Activated B cell treated with CpG ODN at 0.5 μM for 24 hours (primary cell): ENCODE results near the gene LAPTM4A. TPM values are rescaled to one million over a fixed set of nuclear protein-coding genes. Genes with fewer than 3 reads are reported as not detected.
"Not testable (repeated sequence)": the region's sequence is repeated elsewhere in the genome, so short reads cannot be mapped to it uniquely, and the experiment has no call there.

Experiments used
- ATAC-seq: fragments of 200-7000 bp; cut with Tn5 transposase; one replicate; pipeline ENCODE4 v1.10.0; 2021; ENCODE audit warnings: low read depth, mild to moderate bottlenecking, moderate library complexity
- CTCF ChIA-PET: fragments of 350-600 bp; sonication (Branson Sonifier 250); formaldehyde crosslinking; loops from one replicate; lab custom pipeline; 2021; ENCODE audit warnings: antibody characterized with exemption; lab: Charles Lee
- POLR2A ChIA-PET: fragments of 350-600 bp; sonication (Branson Sonifier 250); formaldehyde crosslinking; loops from one replicate; lab custom pipeline; 2021; ENCODE audit warnings: antibody characterized with exemption; lab: Charles Lee
- DNase-seq: peaks from one replicate; pipeline ENCODE4 v3.0.0; 2022
- H3K27ac Mint-ChIP-seq: one replicate; pipeline ENCODE4 v1.8.0; 2020; ENCODE audit warnings: mixed read lengths
- H3K27me3 Mint-ChIP-seq: one replicate; pipeline ENCODE4 v1.8.0; 2021; ENCODE audit warnings: mixed read lengths
- H3K36me3 Mint-ChIP-seq: one replicate; pipeline ENCODE4 v1.8.0; 2021; ENCODE audit warnings: low read depth, mixed read lengths
- H3K4me1 Mint-ChIP-seq: one replicate; pipeline ENCODE4 v1.8.0; 2021; ENCODE audit warnings: mixed read lengths
- H3K4me3 Mint-ChIP-seq: one replicate; pipeline ENCODE4 v1.8.0; 2020; ENCODE audit warnings: mild to moderate bottlenecking, mixed read lengths
- H3K9me3 Mint-ChIP-seq: one replicate; pipeline ENCODE4 v1.8.0; 2020; ENCODE audit warnings: mixed read lengths
- intact Hi-C: fragments of 100-400 bp; cut with micrococcal nuclease; formaldehyde crosslinking; loops from one replicate; pipeline ENCODE4 v1.15.1; 2024
- total RNA-seq: library from RNA; stranded (reverse); gene quantifications from 2 replicates; pipeline ENCODE4 v1.2.3, GENCODE V29; 2022
- TF ChIP-seq, protein P1 (sequence below): fragments of 200-600 bp; IDR thresholded peaks from one replicate; pipeline ENCODE4 v1.8.0; 2022; ENCODE audit warnings: antibody characterized with exemption, mild to moderate bottlenecking

The LAPTM4A gene
- total RNA-seq, 1 donor from 2014 or later = 47.2 TPM

DNA sequence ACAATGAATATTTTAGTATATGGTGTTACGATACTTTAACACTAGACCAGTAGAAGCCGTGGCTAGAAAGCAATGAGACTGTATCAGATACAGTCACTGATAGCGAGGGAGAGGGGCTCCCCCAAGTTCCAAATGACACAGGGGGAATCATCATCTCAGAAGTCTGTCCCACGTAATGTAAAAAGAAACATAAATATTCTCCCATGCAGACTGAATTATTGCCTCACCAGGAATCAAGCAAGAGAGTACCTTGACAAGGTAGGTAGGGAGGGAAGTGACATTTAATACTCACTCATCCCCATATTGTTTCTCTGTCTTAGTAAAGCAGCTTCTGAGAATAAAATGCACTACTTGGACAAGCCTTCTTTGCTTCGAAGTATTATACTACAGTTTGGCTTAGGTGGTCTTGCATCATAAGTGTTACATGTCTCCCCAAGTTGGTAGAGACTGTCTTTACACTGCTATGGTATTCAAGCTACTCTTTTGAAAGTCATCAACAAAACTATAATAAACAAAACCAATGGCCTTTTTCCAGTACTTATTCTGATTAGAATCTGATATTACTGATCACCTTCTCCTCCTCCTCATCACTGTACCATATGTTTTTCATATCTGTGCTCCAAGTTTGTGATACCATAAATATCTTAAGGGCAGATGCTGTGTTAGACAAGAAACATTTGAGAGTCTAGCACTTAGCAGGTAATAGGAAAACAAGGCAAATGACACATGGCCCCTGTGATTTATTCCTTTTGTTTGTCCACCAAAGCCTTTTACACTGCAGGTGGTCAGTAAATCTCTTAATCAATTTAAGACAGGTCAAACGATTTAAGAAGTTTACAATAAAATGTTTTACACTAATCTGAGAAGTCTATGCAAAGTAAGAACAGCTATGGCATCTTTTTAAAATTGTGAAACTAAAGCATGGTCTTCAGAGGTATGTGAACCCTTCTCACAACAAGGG, 2.7 kb downstream of the LAPTM4A start:
- ATAC-seq = no peak
- ChIA-PET POLR2A (interaction anchor here (2.1 kb wide), 1 partner anchor 13 kb away, joined by 6 read pairs; no protein-coding TSS in a partner anchor), CTCF (interaction anchor here (2.3 to 4.1 kb wide), 2 partner anchors 34 to 93 kb away, joined by 8 to 18 read pairs; no protein-coding TSS in a partner anchor)
- H3K4me3 Mint-ChIP-seq = no peak overlapping the region
- DNase-seq = no peak
- peaks cover 39% of the 10 kb centered on the region for H3K4me1 Mint-ChIP-seq
- TF ChIP-seq, protein P1, sequence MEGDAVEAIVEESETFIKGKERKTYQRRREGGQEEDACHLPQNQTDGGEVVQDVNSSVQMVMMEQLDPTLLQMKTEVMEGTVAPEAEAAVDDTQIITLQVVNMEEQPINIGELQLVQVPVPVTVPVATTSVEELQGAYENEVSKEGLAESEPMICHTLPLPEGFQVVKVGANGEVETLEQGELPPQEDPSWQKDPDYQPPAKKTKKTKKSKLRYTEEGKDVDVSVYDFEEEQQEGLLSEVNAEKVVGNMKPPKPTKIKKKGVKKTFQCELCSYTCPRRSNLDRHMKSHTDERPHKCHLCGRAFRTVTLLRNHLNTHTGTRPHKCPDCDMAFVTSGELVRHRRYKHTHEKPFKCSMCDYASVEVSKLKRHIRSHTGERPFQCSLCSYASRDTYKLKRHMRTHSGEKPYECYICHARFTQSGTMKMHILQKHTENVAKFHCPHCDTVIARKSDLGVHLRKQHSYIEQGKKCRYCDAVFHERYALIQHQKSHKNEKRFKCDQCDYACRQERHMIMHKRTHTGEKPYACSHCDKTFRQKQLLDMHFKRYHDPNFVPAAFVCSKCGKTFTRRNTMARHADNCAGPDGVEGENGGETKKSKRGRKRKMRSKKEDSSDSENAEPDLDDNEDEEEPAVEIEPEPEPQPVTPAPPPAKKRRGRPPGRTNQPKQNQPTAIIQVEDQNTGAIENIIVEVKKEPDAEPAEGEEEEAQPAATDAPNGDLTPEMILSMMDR = no peak
- H3K36me3 Mint-ChIP-seq = peaks cover 25% of the 10 kb centered on the region
- H3K27ac Mint-ChIP-seq = peak overlapping the region; percentile 1
- intact Hi-C loops = loop anchor here (1.0 kb wide), 1 partner anchor 12 kb away; no protein-coding TSS in a partner anchor
- peaks cover under 1% of the 10 kb centered on the region for H3K27me3 Mint-ChIP-seq
- no peaks in the 10 kb centered on the region for H3K9me3 Mint-ChIP-seq

DNA sequence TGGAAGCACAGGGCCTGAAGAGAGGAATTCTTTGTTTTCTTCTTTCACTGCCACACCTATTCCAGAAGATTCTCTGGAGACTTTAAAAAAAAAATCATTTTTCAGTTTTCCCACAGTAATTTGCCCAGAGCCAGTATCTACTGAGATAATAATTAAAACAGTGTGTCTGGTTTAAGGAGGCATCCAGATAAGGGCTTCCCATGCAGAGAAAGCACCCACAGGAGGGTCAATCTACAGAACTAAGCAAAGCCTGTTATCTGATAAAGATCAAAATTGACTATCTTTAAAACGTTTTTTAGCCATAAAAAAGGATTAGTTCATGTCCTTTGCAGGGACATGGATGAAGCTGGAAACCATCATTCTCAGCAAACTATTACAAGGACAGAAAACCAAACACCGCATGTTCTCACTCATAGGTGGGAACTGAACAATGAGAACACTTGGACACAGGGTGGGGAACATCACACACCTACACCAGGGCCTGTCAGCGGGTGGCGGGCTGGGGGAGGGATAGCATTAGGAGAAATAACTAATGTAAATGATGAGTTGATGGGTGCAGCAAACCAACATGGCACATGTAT, 5.6 kb downstream of the LAPTM4A start:
- POLR2A ChIA-PET = interaction anchor here (0.6 kb wide), 1 partner anchor 768 kb away, joined by 3 read pairs; no protein-coding TSS in a partner anchor
- intact Hi-C loops = not testable (repeated sequence)

DNA sequence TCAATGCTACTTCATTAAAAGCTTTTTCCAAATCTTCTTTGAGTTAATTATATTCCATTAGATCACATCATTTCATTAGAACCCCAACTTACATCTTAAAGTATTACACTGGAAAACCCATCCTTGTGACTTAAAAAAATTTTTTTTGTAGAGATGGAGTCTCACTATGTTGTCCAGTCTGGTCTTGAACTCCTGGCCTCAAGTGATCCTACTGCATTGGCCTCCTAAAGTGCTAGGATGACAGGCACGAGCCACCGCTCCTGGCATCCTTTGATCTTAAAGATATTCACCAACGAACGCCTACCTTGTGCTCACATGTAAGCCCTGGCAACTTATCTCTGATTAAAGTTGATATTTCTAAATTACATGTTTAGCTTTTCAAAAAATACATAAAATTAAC, 6.7 kb downstream of the LAPTM4A start:
- Mint-ChIP-seq H3K36me3 (peaks cover 35% of the 10 kb centered on the region), H3K27me3 (no peaks in the 10 kb centered on the region), H3K4me3 (no peak overlapping the region), H3K4me1 (peaks cover 50% of the 10 kb centered on the region), H3K27ac (no peak overlapping the region), H3K9me3 (no peaks in the 10 kb centered on the region)
- TF ChIP-seq, protein P1 = no peak
- no peak for DNase-seq
- CTCF ChIA-PET = interaction anchor here (1.3 kb wide), 1 partner anchor 29 kb away, joined by 3 read pairs; no protein-coding TSS in a partner anchor
- no peak for ATAC-seq
- POLR2A ChIA-PET = interaction anchor here (1.7 kb wide), 1 partner anchor 7 kb away, joined by 5 read pairs; the partner anchor contains the start of gene LAPTM4A
- intact Hi-C loops = no loop called here

More for the DNA sequence above, 5.6 kb downstream of the LAPTM4A start:
- ATAC-seq, H3K27ac Mint-ChIP-seq, H3K27me3 Mint-ChIP-seq, H3K4me3 Mint-ChIP-seq, H3K9me3 Mint-ChIP-seq, DNase-seq: not testable (repeated sequence)
- Mint-ChIP-seq H3K36me3 (peaks cover 32% of the 10 kb centered on the region), H3K4me1 (peaks cover 52% of the 10 kb centered on the region)
- CTCF ChIA-PET = interaction anchor here (1.3 kb wide), 1 partner anchor 30 kb away, joined by 3 read pairs; no protein-coding TSS in a partner anchor

DNA sequence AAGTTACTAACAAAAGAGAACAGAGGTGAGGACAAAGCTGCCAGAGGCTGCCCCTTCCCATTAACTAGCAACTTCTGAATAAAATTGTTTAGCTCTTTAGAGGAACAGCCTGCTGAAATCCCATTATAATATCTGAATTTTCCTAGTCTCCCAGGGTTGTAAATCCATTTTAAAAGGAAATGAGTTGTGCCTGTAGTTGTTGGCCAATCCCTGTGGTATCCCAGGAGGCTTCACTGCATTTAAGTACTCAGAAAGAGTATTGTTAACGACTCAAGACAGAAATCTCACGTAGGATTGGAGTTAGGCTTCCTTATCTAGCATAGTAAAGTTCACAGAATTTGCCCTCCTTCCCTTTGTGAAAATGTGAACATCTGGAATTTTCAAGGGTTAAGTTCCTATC, 8.9 kb downstream of the LAPTM4A start:
- no peaks in the 10 kb centered on the region for H3K27me3 Mint-ChIP-seq
- intact Hi-C loops = no loop called here
- DNase-seq (no peak), ATAC-seq (no peak)
- ChIA-PET CTCF (no interaction called here), POLR2A (interaction anchor here (0.7 kb wide), 1 partner anchor 55 kb away, joined by 7 read pairs; no protein-coding TSS in a partner anchor)
- H3K4me3 Mint-ChIP-seq = no peak overlapping the region
- peaks cover 41% of the 10 kb centered on the region for H3K4me1 Mint-ChIP-seq
- H3K27ac Mint-ChIP-seq = no peak overlapping the region
- no peaks in the 10 kb centered on the region for H3K9me3 Mint-ChIP-seq
- peaks cover 52% of the 10 kb centered on the region for H3K36me3 Mint-ChIP-seq
- TF ChIP-seq, protein P1 = no peak

DNA sequence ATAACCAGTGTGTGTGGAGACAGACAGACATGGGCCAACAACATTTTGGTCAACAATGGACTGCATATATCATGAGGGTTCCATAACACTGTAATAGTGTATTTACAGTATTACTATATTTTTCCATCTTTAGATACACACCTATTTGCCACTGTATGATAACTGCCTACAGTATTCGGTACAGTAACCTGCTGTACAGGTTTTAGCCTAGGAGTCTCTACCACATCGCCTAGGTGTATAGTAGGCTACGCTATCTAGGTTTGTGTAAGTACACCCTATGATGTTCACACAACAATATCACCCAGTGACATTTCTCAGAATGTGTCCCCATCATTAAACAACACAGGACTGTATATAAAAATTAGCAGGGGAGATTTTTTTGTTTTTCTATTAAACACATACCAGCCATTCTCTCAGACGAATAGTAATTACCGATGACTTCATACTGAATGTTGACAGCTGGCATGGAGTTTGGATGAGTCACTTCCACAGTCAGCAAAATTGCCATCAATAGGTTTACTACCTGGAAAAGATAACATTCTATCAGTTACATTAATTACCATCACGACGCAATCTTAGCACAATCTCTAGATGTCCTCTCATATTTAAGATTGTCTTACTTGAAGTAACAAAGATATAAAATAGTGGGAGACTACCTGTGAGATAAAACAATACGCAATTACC, 10.8 kb downstream of the LAPTM4A start:
- TF ChIP-seq, protein P1 = no peak
- peaks cover 63% of the 10 kb centered on the region for H3K36me3 Mint-ChIP-seq
- ChIA-PET CTCF (no interaction called here), POLR2A (no interaction called here)
- no peaks in the 10 kb centered on the region for H3K9me3 Mint-ChIP-seq
- no peak overlapping the region for H3K4me3 Mint-ChIP-seq
- ATAC-seq (no peak), DNase-seq (no peak)
- H3K27ac Mint-ChIP-seq = no peak overlapping the region
- no peaks in the 10 kb centered on the region for H3K27me3 Mint-ChIP-seq
- H3K4me1 Mint-ChIP-seq = peaks cover 51% of the 10 kb centered on the region
- intact Hi-C loops = no loop called here
